ENCODE results near the gene CFAP221. TPM values are rescaled to one million over a fixed set of nuclear protein-coding genes. Genes with fewer than 3 reads are reported as not detected.

CFAP221 gene
- total RNA-seq, 1 donor: not detected

GRCh38 chr2:119629323-119629825 lies 85.1 kb downstream of the CFAP221 start:
- no peak for TF ChIP-seq CTCF (IDR thresholded peaks at IDR 0.05; ENCODE audit: insufficient read depth, low read length)
- H3K4me3 ChIP-seq (ENCODE audit: low read depth, low read length): no peak overlapping the region
- DNase-seq (ENCODE audit: low read depth): no peak

- no peak for TF ChIP-seq CTCF (IDR thresholded peaks at IDR 0.05; ENCODE audit: insufficient read depth, low read length)
- H3K4me3 ChIP-seq (ENCODE audit: low read depth, low read length): no peak overlapping the region
- DNase-seq (ENCODE audit: low read depth): no peak
These were observed 85.9 kb downstream of the CFAP221 start for GRCh38 chr2:119630121-119630520.

GRCh38 chr2:119637371-119637770 lies 93.1 kb downstream of the CFAP221 start:
- no peak for DNase-seq (ENCODE audit: low read depth)
- TF ChIP-seq CTCF (IDR thresholded peaks at IDR 0.05; ENCODE audit: insufficient read depth, low read length): no peak
- no peak overlapping the region for H3K4me3 ChIP-seq (ENCODE audit: low read depth, low read length)

- DNase-seq (ENCODE audit: low read depth): no peak
- H3K4me3 ChIP-seq (ENCODE audit: low read depth, low read length): no peak overlapping the region
- TF ChIP-seq CTCF (IDR thresholded peaks at IDR 0.05; ENCODE audit: insufficient read depth, low read length): no peak
These were observed 94.0 kb downstream of the CFAP221 start for GRCh38 chr2:119638246-119638645.

- DNase-seq (ENCODE audit: low read depth): no peak
- no peak for TF ChIP-seq CTCF (IDR thresholded peaks at IDR 0.05; ENCODE audit: insufficient read depth, low read length)
- H3K4me3 ChIP-seq (ENCODE audit: low read depth, low read length): no peak overlapping the region
These were observed 94.7 kb downstream of the CFAP221 start for GRCh38 chr2:119638685-119639554.

GRCh38 chr2:119641562-119642258 lies 97.5 kb downstream of the CFAP221 start:
- peak; percentile 80 for DNase-seq (ENCODE audit: low read depth)
- H3K4me3 ChIP-seq (ENCODE audit: low read depth, low read length): no peak overlapping the region
- TF ChIP-seq CTCF (IDR thresholded peaks at IDR 0.05; ENCODE audit: insufficient read depth, low read length): peak; percentile 98
